Ishikawa (cell line): ENCODE measurements around the gene ONECUT3.

Source experiments
- CEBPB ChIP-seq: IDR thresholded peaks from 2 replicates; pipeline ENCODE4 v1.6.1; 2012
- CREB1 ChIP-seq: IDR thresholded peaks from 2 replicates; pipeline ENCODE4 v1.6.1; 2012; ENCODE audit warnings: low read depth
- EGR1 ChIP-seq: IDR thresholded peaks from 2 replicates; pipeline ENCODE4 v1.6.1; 2012
- EP300 ChIP-seq: IDR thresholded peaks from 2 replicates; pipeline ENCODE4 v1.6.1; 2012; ENCODE audit warnings: borderline replicate concordance
- FOXM1 ChIP-seq: IDR thresholded peaks from 2 replicates; pipeline ENCODE4 v1.6.1; 2012; ENCODE audit warnings: low read depth, borderline replicate concordance
- MAX ChIP-seq: IDR thresholded peaks from 2 replicates; pipeline ENCODE4 v1.6.1; 2012
- NFIC ChIP-seq: IDR thresholded peaks from 2 replicates; pipeline ENCODE4 v1.6.1; 2012
- RAD21 ChIP-seq: IDR thresholded peaks from 2 replicates; pipeline ENCODE4 v1.6.1; 2012; ENCODE audit warnings: low read depth
- REST ChIP-seq: IDR thresholded peaks from 2 replicates; pipeline ENCODE4 v1.6.1; 2012; ENCODE audit warnings: low read depth, mild to moderate bottlenecking
- TAF1 ChIP-seq: IDR thresholded peaks from 2 replicates; pipeline ENCODE4 v1.6.1; 2012; ENCODE audit warnings: low read depth, mild to moderate bottlenecking
- TCF12 ChIP-seq: IDR thresholded peaks from 2 replicates; pipeline ENCODE4 v1.6.1; 2012; ENCODE audit warnings: low read depth
- TEAD4 ChIP-seq: IDR thresholded peaks from 2 replicates; pipeline ENCODE4 v1.6.1; 2012
- USF1 ChIP-seq: IDR thresholded peaks from 2 replicates; pipeline ENCODE4 v1.6.1; 2012
- ZBTB7A ChIP-seq: IDR thresholded peaks from 2 replicates; pipeline ENCODE4 v1.6.1; 2012; ENCODE audit warnings: low read depth

GRCh38 chr19:1787116-1787515 is 33.8 kb downstream of the ONECUT3 start:
- TF ChIP-seq NFIC (no peak), REST (no peak), USF1 (no peak), EP300 (no peak), CREB1 (no peak), TEAD4 (no peak), CEBPB (no peak), EGR1 (no peak), TAF1 (no peak), FOXM1 (no peak), RAD21 (no peak), TCF12 (no peak), ZBTB7A (no peak), MAX (no peak)
